Activated CD8-positive, alpha-beta memory T cell treated with anti-CD3 and anti-CD28 coated beads, Interleukin-2, amount 50 U/mL, for 1 hour (primary cell): ENCODE measurements around the gene MALT1.

Experiments used
- DNase-seq: peaks from one replicate; pipeline ENCODE4 v3.0.0-alpha.2; 2020; ENCODE audit errors: extremely low read depth

Gene MALT1

DNA sequence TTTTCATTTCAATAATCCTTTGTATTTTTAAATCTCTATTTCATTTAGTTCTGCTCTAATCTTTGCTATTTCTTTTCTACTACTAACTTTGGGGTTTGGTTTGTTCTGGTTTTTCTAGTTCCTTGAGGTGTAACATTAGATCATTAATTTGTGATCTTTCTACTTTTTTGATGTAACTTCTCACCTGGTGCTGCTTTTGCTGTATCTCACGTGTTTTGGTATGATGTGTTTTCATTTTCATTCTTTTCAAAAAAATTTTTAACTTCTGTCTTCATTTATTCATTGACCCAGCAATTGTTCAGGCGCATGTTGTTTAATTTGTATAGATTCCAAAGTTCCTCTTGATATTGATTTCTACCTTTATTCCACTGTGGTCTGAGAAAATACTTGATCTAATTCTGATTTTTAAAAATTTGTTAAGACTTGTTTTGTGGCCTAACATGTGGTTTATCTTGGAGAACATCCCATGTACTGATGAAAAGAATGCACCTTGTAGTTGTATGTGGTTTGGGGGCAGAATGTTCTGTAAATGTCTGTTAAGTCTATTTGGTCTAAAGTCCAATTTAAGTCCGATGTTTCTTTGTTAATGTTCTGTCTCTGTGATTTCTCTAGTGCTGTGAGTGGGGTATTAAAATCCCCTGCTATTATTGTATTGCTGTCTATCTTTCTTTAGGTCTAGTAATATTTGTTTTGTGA is 17.3 kb upstream of the MALT1 start:
- no peak for DNase-seq

DNA sequence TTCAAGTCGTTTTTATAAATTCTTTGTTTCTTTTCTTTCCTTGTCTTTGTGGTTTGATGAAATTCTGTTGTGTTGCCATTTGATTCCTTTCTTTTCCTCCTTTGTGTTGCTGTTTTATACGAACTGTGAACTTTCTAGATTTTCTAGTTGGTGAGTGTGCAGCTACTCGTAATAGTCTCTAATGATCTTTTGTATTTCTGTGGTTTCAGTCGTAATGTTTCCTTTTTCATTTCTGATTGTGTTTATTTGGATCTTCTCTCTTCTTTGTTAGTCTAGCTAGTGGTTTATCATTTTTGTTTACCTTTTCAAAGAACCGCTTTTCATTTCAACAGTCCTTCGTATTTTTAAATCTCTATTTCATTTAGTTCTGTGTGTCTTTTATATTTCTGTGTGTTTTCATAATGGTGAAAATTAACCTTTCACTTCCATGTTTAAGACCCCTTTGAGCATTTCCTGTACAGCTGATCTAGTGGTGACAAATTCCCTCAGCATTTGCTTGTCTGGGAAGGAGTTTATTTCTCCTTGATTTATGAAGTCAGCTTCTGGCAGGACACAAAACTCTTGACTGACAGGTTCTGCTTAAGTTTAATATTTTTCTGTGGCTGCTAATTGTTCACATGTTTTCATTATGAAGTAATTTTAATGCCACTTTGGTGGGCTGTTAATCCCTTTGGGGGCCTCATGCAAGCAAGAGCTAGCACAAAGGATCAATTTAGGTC is 16.2 kb upstream of the MALT1 start:
- no peak for DNase-seq

GRCh38 chr18:58657081-58657480 is 14.2 kb upstream of the MALT1 start:
- no peak for DNase-seq

DNA sequence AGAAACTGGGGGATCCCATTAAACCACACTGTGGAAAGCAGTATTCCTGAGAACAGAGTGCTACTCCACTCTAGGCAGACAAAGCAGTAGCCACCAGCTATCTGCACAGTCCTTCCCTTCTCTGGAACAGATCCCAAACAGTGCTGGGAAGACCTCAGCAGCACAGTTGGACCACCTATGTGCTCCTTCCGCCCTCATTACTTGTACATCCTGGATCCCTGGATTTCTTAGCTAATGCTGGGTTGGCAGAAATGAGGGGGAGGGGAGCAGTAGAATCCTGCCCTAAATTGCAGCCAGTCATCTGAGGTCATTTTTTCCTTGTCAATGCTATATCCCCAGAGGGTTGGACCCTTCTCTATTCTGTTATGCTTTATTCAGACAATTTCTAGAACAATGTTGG is 13.8 kb upstream of the MALT1 start:
- DNase-seq = no peak

GRCh38 chr18:58659691-58660090 is 11.6 kb upstream of the MALT1 start:
- no peak for DNase-seq

DNA sequence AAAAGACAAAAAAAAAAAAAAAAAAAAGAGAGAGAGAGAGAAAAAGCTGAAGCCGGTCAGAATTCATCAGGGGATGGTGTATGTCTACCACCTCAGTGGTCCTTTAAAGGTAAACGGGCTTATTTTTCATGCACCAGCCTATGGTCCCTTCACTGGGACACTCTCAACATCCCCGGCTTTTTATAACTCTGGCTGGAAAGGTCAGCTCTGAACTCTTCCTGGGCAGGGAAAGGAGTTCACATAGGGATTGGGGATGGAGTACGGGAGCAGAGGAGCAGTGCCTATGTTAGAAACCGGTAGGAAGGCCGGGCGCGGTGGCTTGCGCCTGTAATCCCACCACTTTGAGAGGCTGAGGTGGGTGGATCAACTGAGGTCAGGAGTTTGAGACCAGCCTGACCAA is 10.3 kb upstream of the MALT1 start:
- DNase-seq = no peak

- DNase-seq = no peak
Observed at GRCh38 chr18:58661423-58661822, 9.8 kb upstream of the MALT1 start.

GRCh38 chr18:58662118-58662517 is 9.1 kb upstream of the MALT1 start:
- no peak for DNase-seq

GRCh38 chr18:58666176-58666575 is 5.1 kb upstream of the MALT1 start:
- no peak for DNase-seq

GRCh38 chr18:58668211-58668610 is 3.1 kb upstream of the MALT1 start:
- DNase-seq = no peak

GRCh38 chr18:58668897-58669296 is 2.4 kb upstream of the MALT1 start:
- no peak for DNase-seq

DNA sequence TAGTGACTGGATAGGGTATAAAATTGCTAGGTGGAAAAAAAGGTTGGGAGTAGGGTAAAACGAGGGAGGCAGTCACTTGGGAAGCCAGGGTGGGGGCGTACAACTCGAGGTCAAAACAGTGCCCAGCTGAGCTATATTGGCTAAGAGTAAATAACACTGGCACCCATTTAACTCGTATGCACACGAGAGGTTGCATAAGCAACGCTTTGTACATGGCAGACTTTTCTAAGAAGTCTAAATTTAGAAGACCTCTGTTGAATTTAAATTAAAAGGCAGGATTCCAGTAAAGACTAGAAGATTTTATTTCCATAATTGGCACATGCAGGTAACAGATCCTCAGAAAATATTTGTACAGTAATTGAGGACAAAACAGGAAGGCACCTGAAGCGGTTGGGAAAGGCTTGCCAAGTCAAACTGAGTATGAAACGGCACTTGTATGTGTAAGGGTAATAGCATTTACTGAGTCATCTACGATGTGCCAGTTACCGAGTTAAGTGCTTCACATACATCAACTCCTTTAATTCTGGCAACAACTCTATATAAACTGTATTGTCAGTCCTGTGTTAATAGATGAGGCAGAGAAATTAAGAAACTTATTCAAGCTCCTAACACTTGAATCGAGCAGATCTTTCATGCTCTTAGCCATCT is 1.4 kb upstream of the MALT1 start:
- no peak for DNase-seq

- DNase-seq = no peak
Observed at GRCh38 chr18:58670404-58671110, 708 bp upstream of the MALT1 start.

DNA sequence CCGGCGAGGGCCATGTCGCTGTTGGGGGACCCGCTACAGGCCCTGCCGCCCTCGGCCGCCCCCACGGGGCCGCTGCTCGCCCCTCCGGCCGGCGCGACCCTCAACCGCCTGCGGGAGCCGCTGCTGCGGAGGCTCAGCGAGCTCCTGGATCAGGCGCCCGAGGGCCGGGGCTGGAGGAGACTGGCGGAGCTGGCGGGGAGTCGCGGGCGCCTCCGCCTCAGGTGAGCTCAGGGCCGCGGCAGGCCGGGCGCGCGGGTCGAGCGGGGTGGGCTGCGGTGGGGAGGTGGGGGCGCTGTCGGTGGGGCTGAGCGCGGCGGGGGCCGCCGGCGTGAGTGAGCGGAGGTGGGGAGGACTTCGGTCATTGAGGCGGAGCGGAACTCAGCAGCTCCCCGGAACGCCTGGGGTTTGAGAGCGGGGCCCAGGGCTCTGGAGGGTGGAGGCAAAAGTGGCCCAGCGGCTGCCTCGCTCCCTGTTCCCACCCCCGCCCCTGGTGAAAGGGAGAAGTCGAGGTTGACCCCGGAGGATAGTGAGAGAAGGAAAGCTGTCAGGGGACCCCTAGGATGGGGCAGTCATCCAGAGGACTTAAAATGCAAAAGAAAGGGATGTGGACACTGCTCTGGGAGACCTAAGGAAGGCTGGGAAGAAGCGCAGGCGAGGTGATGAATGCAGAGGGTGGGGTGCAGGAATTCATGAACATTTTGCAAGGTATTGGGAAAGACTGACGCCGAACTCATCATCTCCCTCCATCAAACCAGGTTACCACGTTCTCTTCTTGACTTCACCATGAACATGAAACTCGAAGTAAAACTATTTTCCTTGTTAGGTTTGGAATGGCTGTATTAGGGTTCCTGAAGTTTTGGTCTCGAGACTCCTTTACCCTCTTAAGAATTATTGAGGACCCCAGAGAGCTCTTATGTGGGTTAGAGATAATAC is 633 bp downstream of the MALT1 start:
- no peak for DNase-seq

DNA sequence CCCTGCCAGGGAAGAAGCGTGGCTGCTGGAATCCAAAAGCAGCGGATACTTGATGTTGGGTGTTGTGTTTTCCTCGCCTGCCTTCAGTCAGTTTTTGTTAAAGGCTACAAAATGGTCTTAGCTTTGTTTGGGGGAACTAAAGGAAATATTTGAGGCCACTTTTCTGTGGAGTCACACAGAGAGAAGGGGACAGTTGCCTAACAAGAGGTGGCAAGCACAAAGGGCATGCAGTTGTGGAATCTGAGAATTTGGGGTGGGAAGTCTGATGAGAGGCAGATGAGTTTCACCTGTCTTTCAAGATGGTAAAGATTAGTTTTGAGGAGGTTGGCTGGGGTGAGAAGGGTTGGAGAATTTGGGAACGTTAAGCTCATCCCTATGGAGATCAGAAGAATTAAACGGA is 2.9 kb downstream of the MALT1 start:
- no peak for DNase-seq

GRCh38 chr18:58674863-58675472 is 3.7 kb downstream of the MALT1 start:
- DNase-seq = no peak

GRCh38 chr18:58676270-58676669 is 5.0 kb downstream of the MALT1 start:
- DNase-seq = no peak

- no peak for DNase-seq
Observed at GRCh38 chr18:58682429-58683069, 11.3 kb downstream of the MALT1 start.

DNA sequence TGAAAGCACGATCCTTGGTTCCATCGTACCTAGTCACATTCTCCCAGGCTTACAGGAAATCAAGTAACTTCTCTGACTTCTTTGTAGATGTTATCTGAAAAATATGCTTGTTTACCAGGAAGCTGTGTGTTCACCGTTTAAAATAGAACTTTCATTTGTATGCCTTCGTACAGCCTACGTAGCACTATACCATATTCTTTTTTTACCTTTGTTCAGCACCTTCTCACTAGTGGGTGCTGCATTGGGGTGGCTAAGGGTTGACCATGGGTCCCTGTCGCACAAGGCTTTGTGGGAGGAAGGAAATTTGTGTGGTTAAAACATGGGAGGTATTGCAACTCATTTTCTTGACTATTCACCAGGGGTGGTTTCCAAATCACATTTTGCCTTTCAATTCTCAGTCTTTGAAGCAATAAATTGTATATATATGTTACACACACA is 16.6 kb downstream of the MALT1 start:
- DNase-seq = no peak

GRCh38 chr18:58690259-58690658 is 19.0 kb downstream of the MALT1 start:
- no peak for DNase-seq
